Daoy (cell line): Measurements from ENCODE around the gene GEMIN7. TPM values are rescaled to one million over a fixed set of nuclear protein-coding genes. Genes with fewer than 3 reads are reported as not detected.

ENCODE experiments used
- DNase-seq: peaks from one replicate; pipeline ENCODE4 v3.0.0-alpha.2; 2015; ENCODE audit warnings: low read depth
- total RNA-seq: library from RNA; depleted of rRNA; stranded (reverse); fragments of >200 nt; shearing (Covaris generic); gene quantifications from 2 replicates; pipeline ENCODE4 v1.2.3, GENCODE V29; 2014

Gene GEMIN7
- total RNA-seq, 1 experiment from 2014 or later: 70.7 TPM

DNA sequence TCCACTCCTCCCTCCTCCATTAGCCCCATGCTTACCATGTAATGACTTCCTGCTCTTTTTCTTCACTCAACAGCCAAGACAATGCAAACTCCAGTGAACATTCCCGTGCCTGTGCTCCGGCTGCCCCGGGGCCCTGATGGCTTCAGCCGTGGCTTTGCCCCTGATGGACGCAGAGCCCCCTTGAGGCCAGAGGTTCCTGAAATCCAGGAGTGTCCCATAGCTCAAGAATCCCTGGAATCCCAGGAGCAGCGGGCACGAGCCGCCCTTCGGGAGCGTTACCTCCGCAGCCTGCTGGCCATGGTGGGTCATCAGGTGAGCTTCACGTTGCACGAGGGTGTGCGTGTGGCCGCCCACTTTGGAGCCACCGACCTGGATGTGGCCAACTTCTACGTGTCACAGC, 11.0 kb downstream of the GEMIN7 start:
- no peak for DNase-seq

DNA sequence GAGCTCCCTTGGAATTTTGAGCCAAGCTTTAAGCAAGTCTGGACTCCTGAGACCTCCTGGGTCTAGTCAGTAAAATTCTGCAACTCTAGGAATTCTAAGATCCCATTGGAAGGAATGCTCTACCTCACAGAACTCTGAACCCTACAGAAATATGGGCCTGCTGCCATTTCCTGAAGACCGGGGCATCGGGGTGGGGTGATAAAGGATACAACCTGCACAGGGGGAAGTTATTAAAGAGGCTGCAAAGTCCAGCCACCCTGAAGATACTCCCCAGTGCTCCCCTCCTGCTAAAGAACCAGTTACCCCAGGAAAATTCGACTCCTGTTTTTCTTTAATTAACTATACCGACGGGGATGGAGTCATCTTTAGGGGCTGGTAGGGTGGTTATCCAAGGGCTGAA, 11.5 kb downstream of the GEMIN7 start:
- DNase-seq: no peak

DNA sequence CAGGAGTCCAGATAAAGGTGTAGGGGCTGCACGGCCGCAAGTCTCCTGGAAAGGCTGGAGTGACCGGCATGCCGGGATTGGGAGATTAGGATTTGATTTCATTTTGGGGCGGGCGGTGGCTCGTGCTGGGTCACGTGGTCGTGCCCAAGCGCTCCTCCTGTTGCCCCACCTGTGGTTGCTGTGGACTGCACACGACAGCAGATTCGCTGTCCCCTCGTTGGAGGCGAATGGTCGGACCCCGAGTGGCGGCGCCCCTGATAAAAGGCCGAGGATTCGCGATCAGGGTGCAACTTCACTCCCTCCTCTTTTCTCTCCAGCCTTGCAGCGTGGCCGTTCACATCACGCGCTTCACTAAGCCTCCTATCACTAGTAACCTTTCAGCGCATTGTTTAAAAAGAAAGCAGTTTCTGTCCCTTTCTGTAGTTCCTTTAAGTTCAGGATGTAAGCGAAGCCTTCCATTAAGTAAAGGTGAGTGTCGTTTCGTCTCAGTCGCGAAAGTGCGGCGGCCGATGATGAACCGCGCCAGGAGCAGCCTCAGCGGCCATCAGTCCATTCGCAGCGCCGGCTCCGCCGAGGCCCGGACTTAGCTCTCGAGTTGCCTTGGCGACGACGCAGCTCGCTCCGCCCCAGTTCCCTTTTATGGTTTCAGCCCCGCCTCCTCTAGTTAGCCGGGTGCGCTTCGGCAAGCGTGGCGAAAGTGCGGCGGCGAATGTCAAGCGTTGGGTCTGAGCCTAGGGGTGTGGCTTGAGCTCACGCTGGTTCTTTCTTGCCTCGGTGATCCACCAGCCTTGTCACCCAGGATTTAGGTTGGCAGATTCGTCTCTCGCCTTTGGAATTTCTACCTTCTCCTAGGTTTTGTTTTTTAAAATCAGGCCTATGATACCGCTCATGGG, 12.2 kb downstream of the GEMIN7 start:
- DNase-seq: peak; percentile 100

DNA sequence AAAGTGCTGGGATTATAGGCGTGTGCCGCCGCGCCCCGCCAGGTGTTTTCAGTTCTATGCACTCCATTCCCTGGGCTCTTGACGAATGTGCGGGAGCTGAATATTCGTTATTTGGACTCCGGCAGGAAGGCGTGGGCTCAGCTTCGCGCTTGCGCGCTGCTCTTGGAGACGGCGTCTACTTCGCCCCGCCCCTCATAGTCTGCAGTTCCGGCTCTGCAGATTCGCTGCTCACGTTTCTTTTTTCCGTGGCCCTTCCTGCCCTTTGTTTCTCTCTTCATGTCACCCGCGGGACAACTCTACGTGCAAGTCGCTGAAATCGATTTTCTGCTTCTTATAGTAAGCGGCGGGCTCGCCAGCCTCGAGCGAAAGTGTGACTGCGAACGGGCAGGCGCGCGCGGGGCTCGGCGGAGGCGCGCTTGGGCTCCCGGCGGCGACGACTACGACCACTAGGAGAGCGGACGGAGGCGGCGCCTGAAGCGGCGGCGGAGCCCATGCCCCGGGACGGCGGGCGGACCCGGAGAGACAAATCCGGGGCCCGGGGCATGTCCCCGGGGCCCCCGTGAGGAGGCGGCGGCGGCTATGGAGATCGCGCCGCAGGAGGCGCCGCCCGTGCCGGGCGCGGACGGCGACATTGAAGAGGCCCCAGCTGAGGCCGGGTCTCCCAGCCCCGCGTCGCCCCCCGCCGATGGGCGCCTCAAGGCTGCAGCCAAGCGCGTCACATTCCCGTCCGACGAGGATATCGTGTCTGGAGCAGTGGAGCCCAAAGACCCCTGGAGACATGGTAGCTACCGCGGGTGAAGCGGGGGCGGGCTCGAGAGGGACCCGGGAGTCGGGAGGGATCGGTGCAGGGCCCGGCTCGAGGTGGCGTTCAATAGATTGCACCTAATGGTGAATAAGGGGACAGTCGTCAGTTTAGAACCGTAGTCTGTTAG, 14.0 kb downstream of the GEMIN7 start, which contains the start of gene PPP1R37:
Gene PPP1R37 (plus strand): TSS at position 433 of the 932 bp plus-strand sequence. CDS start 147 bp downstream, at position 580.
- peak; percentile 98 for DNase-seq

DNA sequence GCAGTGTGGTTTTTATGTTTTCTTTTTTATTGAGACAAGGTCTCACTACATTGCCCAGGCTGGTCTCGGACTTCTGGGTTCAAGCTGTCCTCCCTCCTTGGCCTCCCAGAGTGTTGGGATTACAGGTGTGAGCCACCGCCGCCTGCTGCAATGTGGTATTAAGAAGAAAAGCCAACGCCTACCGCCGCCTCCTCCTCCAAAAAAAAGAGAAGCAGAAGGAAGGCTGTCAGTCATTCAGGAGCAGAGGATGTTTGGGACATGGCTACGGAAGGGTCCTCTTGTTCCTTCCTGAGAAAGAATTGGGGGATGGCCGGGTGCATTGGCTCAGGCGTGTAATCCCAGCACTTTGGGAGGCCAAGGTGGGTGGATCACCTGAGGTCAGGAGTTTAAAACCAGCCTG, 15.1 kb downstream of the GEMIN7 start:
- no peak for DNase-seq

DNA sequence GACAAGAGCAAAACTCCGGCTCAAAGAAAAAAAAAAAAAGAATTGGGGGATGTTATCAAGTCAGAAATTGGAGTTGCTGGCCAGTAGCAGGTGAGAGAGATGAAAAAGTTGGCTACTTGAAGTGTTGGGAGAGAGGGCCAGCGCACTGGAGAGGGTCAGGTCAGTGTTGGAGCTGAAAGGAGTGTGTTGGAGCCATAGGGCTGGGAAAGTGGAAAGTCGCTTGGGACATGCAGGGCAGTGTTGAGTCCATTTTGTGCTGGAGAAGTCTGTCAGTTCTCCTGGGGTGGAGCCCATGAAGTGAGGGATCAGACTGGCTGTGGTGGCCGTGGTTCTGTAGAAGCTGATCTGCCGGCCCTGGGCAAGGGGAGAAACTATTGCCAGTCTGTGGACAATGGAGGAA, 15.6 kb downstream of the GEMIN7 start:
- DNase-seq: no peak

DNA sequence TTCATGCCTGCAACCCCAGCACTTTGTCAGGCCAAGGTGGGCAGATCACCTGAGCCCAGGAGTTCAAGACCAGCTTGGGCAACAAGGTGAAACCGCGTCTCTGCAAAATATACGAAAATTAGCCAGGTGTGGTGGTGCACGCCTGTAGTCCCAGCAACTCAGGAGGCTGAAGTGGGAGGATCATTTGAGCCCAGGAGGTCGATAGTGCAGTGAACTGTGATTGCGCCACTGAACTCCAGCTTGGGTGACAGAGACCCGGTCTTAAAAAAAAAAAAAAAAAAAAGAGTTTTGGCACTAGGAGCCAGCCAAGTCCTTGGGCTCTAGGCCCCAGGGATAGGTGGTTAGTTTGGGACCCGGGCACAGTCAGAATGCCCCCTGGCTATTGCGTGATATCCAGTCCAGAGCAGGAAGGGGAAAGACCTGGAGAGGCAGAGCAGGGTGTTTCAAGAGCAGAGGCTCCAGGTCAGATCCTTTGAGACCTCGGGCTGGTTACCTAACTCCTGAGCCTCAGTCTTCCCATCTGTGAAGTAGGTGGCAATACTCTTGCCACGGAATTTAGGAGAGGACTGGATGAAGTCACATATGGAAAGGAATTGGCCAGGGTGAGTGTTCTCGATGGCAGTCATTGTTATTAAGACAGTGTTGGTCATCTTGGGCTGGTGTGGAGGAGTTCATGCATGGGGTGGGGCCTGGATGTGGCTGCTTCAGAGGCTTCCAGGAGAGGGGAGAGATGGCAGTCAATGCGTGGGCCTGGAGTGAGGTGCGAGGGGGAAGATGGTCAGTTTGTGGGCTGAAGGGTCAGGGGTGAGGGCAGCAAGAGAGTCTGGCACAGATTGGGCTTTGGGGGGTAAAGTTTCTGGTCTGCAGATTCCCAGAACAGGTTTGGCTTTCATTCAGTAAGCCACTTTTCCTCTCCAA, 16.7 kb downstream of the GEMIN7 start:
- no peak for DNase-seq

DNA sequence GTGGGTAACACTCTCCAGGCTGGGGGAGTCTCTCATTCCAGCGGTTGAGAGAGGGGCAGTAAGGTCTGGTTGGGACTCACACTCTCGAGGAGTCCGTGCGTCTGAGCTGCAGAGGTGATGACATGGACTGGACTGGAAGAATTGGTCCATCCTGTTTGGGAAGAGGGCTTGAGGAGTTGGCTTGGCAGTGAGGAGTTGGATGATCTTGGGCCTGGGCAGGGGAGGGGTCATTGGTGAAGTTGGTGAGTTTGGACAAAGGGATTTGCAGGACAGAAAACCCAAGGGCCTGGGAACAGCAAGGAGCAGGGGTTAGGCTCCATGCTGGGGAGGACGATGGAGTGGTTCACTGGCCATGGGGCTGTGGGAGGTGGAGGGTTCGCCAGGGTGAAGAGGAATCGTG, 17.6 kb downstream of the GEMIN7 start:
- DNase-seq: no peak

DNA sequence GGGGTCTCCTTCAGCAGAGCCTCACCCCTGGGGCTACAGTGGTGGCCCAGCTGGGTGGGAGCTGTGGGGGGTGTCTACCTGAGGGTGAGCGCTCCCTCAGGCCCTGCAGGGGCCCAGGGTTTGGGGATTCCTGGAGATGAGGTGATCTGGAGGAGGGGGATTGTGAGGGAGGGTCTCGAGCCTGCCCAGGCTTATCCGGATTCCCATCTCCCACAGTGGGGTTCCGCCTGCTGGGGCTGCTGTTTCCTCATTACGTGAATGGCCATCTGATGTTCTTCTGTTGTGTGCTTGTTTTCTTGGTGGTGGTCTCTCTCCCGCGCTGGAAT, 18.4 kb downstream of the GEMIN7 start:
- DNase-seq: no peak

DNA sequence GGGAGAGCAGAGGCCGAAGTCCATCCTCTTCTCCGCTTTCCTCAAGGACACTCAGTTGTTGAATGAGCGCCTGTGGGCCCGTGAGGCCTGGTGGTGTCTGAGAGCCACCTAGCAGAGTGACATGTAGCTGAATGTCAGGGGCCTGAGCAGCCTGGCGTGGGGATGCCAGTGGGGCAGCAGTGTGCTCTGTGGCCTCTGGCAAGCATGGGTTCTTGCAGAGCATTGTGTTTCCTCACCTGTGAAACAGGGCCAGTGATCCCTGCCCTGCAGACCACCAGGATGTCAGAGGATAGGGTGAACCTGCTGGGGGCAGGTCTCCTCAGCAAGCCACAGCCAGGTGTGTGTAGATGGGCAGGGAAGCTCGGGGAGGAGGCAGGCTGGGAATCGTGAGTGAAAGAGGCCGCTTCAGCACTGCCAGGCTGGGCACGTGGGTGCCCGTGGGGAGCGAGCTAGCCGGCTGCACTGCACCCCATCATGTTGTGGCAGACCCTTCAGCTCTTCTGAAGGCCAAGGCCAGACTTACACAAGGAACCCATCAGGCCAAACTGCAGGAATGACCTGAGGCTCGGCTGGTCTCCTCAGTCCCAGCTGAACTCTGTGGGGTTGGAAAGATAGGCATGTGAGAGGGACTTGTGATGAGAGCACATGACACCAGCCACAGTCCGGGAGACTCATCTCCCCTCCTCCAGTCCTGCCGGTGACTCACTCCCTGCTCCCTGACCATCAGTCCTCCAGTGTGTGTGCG, 18.9 kb downstream of the GEMIN7 start:
- DNase-seq: peak; percentile 95

DNA sequence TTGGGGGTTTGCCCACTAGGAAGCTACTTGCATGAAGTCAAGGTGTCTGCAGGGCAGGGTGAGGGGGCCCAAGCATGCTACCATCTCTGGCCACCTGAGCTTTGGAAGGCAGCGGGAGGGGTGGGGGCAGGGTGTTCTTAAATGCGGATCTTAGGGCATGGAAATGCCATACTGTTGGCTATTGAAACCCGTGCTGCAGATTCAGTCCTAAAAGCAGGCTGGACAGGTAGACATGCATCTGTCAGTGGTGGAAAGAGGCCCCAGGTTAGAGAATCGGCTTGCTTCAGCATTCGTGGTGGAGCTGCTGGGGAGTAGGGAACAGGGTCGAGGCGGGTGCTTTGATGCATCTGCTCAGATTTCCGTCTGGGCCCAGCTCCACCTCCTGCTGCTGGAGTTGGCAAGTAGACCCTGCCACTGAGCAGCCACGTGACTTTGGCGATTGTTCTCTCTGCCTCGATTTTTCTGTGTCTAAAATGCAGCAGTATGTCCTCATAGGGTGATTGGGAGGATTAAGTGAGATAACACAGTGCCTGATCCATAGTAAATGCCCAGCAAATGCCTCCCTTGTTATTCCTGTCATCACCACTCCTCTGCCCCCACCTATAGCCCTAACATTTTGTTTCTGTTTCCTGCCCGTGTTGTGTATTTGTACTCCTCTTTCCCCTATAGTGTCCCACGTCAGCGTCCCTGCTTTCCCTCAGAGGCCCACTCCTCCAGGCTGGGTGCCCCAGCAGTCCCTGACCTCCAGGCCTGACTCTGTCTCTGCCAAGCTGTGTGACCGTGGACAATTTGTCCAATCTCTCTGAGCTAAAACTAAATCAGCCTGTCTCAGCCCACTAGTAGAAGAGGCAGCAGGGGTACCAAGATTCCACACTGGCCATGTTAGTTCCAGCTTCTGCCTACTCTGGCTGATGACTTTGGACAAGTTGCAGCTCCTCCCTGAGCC, 19.7 kb downstream of the GEMIN7 start:
- peak; percentile 31 for DNase-seq

DNA sequence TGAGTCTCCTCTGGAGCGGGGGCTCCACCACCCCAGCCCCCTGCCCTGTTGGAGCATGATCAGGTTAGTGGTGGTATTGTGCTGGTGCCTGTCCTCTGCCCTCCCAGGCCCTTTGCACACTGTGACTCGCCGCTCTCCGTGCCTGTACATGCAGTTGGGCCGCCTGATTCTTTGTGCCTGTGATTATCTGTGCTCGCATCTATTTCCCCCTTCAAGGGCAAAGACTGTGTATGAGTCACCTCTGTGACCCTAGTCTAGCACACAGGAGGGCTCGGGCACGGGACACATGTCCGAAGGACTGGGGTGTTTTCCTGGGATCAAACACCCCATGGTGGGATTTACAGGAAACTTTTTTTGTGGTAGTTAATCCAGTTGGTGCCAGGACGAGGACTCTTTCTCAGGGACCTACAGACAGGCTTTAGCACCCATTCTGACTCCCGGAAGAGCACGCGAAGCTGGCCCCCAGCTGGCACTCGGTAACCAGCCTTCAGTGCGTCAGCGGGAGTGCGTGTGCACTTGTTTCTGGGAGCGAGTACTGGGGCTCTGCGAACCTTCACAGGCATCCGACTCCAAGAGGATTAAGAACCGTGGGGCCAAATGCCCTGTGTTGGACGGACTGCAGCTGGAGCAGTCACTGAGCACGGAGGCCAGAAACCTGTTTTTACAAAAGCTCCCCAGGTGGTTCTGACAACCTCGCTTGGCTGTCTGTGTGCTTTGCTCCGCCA, 20.6 kb downstream of the GEMIN7 start:
- DNase-seq: peak; percentile 27

DNA sequence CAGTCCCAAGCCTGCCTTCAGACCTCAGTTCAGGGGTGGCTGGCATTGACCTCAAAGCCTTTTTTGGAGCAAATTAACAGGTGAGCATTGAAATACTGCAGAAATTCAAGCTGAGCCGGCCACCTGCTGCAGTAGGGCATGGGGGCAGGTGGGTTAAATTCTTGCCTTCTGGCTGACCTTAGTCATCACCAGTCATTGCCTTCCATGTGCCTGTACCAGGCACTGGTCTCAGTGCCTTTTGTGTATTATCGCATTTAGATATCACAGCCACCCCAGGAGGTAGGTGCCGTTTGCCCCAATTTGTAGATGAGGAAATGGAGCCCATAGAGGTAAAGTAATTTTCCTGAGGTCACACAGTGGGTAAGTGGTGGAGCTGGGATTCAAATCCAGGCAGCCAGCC, 21.1 kb downstream of the GEMIN7 start:
- no peak for DNase-seq

DNA sequence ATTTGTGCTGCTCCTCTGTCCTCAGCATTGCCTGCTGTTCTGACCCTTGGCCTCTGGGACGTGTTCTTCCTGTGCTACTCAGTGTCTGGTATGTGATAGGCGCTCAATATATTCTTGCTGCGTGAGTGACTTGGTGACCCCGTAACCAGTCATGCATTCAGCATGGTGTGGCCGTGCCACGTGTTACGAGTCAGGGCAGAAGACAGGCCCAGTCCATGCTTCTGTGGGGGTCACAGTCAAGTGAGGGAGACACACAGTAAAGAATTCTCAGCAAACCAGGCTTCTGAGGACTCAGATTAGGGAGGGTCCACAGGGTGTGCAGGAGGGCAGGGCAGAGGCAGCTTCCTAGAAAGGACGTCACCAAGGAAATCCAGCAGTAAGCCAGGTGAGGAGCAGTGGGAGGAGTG, 21.8 kb downstream of the GEMIN7 start:
- DNase-seq: no peak

DNA sequence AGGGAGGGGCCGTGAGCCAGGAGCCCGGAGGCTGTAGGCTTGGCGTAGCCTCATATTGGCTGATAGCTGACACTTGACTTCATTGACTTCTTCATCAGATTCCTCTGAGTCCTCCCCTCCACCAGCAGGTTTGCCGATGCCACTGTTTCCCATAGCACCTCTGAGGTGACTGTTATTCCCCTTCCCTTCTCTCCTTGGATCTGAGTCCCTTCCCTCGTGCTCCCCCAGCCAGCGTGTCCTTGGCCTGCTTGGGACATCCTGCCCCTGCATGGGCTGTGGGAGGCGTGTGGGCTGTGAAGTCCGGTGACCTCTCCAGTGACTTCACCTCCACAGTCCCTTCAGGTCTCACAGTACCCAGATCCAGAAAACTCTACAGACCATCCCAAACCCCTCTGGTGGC, 22.7 kb downstream of the GEMIN7 start:
- DNase-seq: no peak

DNA sequence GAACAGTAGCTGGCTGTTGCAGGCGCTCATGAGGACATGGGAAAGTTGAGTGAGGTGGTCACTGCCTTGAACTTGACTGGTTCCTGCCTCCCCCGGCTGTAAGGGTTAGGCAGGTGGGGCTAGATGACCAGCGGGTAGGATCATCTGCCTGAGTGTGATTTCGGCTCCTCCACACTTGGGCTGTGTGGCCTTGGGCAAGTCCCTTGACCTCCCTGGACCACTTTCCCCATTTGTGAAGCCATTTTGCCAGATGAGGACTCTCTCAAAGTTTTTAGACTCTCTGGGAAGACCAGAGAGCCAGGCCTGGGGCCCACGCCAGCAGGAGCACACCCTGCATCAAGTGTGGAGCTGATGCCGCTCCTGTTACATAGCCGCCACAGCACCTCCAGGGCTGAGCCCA, 23.4 kb downstream of the GEMIN7 start:
- DNase-seq: no peak

DNA sequence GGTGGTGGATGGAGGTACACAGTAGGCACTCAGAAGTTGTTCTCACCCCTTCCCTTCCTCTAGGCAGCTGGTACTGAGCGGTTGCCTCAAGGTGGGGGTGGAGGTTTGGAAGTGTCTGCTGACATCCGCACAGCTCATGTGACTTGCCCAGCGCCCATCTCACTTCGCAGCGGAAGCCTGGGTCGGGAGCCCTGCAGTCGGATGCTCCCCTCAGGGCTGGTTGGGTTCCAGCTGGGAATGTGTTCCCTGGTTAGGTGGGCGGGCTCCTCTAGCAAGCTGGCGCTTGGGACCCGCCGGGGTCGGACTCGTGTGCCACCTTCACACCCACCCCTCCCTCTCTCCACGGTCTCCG, 24.1 kb downstream of the GEMIN7 start:
- DNase-seq: no peak

DNA sequence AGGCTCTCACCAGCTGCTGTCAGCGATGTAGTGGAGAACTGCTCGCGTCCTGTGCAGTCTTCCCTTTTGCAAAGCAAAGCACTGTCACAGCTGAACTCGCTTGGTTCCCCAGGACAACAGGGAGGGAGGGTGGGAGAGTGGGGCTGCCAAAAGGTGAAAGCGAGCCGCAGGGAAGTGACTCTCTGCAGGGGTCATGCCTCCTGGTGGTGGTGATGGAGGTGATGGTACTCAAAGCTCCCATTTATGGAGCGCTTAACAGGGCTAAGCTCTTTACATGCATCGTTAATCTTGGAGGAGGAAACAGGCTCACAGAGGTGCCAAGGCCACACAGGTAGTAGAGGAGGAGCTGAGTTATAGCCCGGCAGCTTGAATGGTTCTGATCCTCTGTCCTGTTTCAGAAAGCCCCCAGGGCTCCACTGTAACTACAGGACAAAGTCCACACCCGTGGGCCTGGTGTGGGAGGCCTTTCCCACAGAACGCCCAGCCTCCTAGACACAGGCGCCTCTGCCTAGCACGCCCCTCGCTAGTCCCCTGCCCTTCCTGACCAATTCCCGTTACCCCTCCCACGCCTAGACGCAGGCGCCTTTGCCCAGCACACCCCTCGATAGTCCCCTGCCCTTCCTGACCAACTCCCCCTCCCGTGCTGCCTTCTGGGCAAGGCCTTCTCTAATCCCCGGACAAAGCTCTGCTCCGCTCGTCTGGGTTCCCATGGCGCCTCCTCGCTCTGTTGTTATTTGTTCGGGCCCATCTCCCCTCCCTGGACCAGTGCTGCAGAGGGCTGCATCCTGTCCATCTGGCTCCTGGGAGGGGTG, 24.7 kb downstream of the GEMIN7 start:
- no peak for DNase-seq
